ENCODE data around the gene ATF2. TPM values are rescaled to one million over a fixed set of nuclear protein-coding genes. Genes with fewer than 3 reads are reported as not detected.

The ATF2 gene
- total and polyA plus RNA-seq, 9 of the 15 experiments (the other 6 are each of a cell fraction or from before 2014, with no cell fraction given), result 24.2 to 111 (median 45.9) TPM

- in situ Hi-C loops (cut with MboI) (loop anchor here (25.0 kb wide), 1 partner anchor 1053 kb away; the partner anchor contains the start of genes EVX2, HOXD12 and HOXD13), intact Hi-C loops (cut with micrococcal nuclease) (loop anchor here (10.0 kb wide), 1 partner anchor 650 kb away; no protein-coding TSS in a partner anchor)
- ATAC-seq (no peak), DNase-seq (ENCODE audit: extremely low read depth in 1 of 4, low spot score in 3 of 4) (no peak), FAIRE-seq (no peak)
- Histone ChIP-seq H4K20me1 (replicated peaks; ENCODE audit: control insufficient read depth, insufficient read depth, low read length) (no peaks in the 10 kb centered on the region), H3K27me3 (ENCODE audit: control insufficient read depth in 2 of 2, insufficient read depth in 2 of 2, low read length in 2 of 2) (peaks cover 0 to 6% of the 10 kb centered on the region in 2 experiments; a peak in 2 of 5 replicates), H3K36me3 (ENCODE audit: control insufficient read depth, insufficient read depth, low read length) (no peaks in the 10 kb centered on the region), H3K9me1 (ENCODE audit: control insufficient read depth, insufficient read depth, low read length) (no peaks in the 10 kb centered on the region), H3K4me2 (ENCODE audit: insufficient read depth, low read length) (no peak overlapping the region), H3K27ac (ENCODE audit: extremely low read depth, low read depth, low read length) (no peak overlapping the region), H3K4me3 (no peak overlapping the region), H3K9ac (ENCODE audit: insufficient read depth in 1 of 2, low read depth in 2 of 2, low read length in 2 of 2) (no peak overlapping the region), H3K79me2 (ENCODE audit: control insufficient read depth, insufficient read depth, low read length) (no peaks in the 10 kb centered on the region), H2AFZ (ENCODE audit: low read depth, low read length) (no peak overlapping the region), H3K9me3 (replicated peaks; ENCODE audit: control insufficient read depth, insufficient read depth, low read depth, low read length) (no peaks in the 10 kb centered on the region), H3K4me1 (replicated peaks in 1 of 2; ENCODE audit: control insufficient read depth in 2 of 2, insufficient read depth in 2 of 2, low read length in 2 of 2) (no peaks in the 10 kb centered on the region; a peak in 1 of 5 replicates)
- CTCF ChIA-PET (ENCODE audit: low intra/inter-chr PET ratio), result no interaction called here
- no TSS peak for BruUV-seq (replicated peaks)
- POLR2A ChIA-PET, result interaction anchor here (0.5 kb wide), 1 partner anchor 368 kb away, joined by 3 read pairs; no protein-coding TSS in a partner anchor
- no peak for TF ChIP-seq ZNF354B (CRISPR knock-in tag; IDR thresholded peaks at IDR 0.05)
- TF ChIP-seq PHF21A (IDR thresholded peaks at IDR 0.05; ENCODE audit: borderline replicate concordance, low read depth), result no peak
- TF ChIP-seq, protein P1, sequence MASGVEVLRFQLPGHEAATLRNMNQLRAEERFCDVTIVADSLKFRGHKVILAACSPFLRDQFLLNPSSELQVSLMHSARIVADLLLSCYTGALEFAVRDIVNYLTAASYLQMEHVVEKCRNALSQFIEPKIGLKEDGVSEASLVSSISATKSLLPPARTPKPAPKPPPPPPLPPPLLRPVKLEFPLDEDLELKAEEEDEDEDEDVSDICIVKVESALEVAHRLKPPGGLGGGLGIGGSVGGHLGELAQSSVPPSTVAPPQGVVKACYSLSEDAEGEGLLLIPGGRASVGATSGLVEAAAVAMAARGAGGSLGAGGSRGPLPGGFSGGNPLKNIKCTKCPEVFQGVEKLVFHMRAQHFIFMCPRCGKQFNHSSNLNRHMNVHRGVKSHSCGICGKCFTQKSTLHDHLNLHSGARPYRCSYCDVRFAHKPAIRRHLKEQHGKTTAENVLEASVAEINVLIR (CRISPR knock-in tag; IDR thresholded peaks at IDR 0.05), result no peak
- no peak for TF ChIP-seq CBX3 (IDR thresholded peaks at IDR 0.05; ENCODE audit: borderline replicate concordance in 1 of 2, low read length in 2 of 2)
- no peak for TF ChIP-seq NFE2L1 (tag; IDR thresholded peaks at IDR 0.05; ENCODE audit: borderline replicate concordance, low read depth)
- no peak for TF ChIP-seq ESRRA (IDR thresholded peaks at IDR 0.05; ENCODE audit: borderline replicate concordance, low read depth)
- no peak for TF ChIP-seq ZNF282 (CRISPR knock-in tag; IDR thresholded peaks at IDR 0.05)
- TF ChIP-seq OTX1 (CRISPR knock-in tag; IDR thresholded peaks at IDR 0.05), result no peak
- TF ChIP-seq NFATC3 (IDR thresholded peaks at IDR 0.05), result no peak
- no peak for TF ChIP-seq U2AF1 (optimal IDR thresholded peaks at IDR 0.05; ENCODE audit: low read depth, low read length)
- WGBS (ENCODE audit: insufficient coverage, low coverage, missing lambda C conversion rate), result 14% methylated on average over 3 of the region's 3 CpGs
Measured at GRCh38 chr2:175034716-175035115, 133.3 kb downstream of the ATF2 start.
